ENCODE measurements around the gene TBC1D4.

- TF ChIP-seq POLR2A (IDR thresholded peaks at IDR 0.05): no peak
- TF ChIP-seq, protein P1, sequence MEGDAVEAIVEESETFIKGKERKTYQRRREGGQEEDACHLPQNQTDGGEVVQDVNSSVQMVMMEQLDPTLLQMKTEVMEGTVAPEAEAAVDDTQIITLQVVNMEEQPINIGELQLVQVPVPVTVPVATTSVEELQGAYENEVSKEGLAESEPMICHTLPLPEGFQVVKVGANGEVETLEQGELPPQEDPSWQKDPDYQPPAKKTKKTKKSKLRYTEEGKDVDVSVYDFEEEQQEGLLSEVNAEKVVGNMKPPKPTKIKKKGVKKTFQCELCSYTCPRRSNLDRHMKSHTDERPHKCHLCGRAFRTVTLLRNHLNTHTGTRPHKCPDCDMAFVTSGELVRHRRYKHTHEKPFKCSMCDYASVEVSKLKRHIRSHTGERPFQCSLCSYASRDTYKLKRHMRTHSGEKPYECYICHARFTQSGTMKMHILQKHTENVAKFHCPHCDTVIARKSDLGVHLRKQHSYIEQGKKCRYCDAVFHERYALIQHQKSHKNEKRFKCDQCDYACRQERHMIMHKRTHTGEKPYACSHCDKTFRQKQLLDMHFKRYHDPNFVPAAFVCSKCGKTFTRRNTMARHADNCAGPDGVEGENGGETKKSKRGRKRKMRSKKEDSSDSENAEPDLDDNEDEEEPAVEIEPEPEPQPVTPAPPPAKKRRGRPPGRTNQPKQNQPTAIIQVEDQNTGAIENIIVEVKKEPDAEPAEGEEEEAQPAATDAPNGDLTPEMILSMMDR (IDR thresholded peaks at IDR 0.05): no peak
These were observed 226.3 kb downstream of the TBC1D4 start for GRCh38 chr13:75255653-75256052.

Measured in esophagus squamous epithelium (tissue), 4 donors.